Epithelial cell of esophagus (primary cell): ENCODE data around the gene MRPL21.

Experiments
- DNase-seq: peaks from one replicate; pipeline ENCODE4 v3.0.0; 2010; ENCODE audit warnings: low read depth
- H3K4me3 ChIP-seq: 2 replicates; pipeline ENCODE4 v1.5.1; 2011; ENCODE audit warnings: mild to moderate bottlenecking, low read length, control low read depth
- TF ChIP-seq, protein P1 (sequence below): IDR thresholded peaks from 2 replicates; pipeline ENCODE4 v1.5.1; 2011; ENCODE audit warnings: low read depth, mild to moderate bottlenecking, low read length, control low read depth, inconsistent platforms; ENCODE audit not compliant: insufficient read depth; ENCODE audit errors: missing control alignments

Gene MRPL21

GRCh38 chr11:68882391-68882790 lies 21.2 kb downstream of the MRPL21 start:
- TF ChIP-seq, protein P1, sequence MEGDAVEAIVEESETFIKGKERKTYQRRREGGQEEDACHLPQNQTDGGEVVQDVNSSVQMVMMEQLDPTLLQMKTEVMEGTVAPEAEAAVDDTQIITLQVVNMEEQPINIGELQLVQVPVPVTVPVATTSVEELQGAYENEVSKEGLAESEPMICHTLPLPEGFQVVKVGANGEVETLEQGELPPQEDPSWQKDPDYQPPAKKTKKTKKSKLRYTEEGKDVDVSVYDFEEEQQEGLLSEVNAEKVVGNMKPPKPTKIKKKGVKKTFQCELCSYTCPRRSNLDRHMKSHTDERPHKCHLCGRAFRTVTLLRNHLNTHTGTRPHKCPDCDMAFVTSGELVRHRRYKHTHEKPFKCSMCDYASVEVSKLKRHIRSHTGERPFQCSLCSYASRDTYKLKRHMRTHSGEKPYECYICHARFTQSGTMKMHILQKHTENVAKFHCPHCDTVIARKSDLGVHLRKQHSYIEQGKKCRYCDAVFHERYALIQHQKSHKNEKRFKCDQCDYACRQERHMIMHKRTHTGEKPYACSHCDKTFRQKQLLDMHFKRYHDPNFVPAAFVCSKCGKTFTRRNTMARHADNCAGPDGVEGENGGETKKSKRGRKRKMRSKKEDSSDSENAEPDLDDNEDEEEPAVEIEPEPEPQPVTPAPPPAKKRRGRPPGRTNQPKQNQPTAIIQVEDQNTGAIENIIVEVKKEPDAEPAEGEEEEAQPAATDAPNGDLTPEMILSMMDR, result no peak
- no peak overlapping the region for H3K4me3 ChIP-seq
- DNase-seq, result no peak

- DNase-seq, result no peak
- H3K4me3 ChIP-seq, result no peak overlapping the region
- TF ChIP-seq, protein P1, result no peak
Observed at GRCh38 chr11:68881320-68881719, 22.3 kb downstream of the MRPL21 start.

DNA sequence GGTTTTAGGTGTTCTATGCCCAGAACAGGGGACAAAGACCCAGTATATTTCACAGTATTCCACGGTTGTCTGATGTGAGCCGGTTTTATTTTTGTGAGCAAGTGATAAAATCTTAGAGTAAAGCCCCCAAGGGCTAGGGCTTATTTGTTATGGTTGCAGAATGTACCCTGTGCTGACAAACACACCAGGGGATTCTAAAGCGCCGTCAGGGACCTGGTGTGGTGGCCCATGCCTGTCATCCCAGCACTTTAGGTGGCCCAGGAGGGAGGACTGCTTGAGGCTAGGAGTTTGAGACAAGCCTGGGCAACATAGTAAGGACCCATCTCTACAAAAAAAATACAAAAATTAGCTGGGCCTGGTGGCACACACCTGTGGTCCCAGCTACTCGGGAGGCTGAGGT lies 22.8 kb downstream of the MRPL21 start:
- no peak overlapping the region for H3K4me3 ChIP-seq
- no peak for DNase-seq
- TF ChIP-seq, protein P1, result no peak

DNA sequence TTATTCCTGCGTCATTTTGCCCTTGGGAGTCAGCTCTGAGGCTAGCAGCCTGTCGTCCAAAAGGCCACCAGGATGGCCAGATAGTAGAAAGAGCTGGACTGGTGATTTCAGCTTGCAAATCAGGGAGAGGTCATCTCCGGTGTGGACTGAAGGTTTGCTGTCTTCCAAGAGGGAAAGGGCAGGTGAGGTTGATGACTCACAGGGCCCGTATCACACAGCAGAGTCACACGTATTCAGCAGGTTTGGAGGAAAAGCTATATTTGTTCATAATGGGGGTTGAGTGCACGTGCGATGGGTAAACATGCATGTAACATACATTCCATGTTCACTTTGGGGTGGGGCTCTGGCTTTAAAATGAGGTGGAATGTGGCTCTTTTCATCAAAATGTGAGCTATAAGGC lies 25.6 kb downstream of the MRPL21 start:
- TF ChIP-seq, protein P1, result no peak
- peak; percentile 29 for DNase-seq
- H3K4me3 ChIP-seq, result no peak overlapping the region

- TF ChIP-seq, protein P1, result no peak
- DNase-seq, result no peak
Observed at GRCh38 chr11:68872216-68873003, 31.2 kb downstream of the MRPL21 start.

DNA sequence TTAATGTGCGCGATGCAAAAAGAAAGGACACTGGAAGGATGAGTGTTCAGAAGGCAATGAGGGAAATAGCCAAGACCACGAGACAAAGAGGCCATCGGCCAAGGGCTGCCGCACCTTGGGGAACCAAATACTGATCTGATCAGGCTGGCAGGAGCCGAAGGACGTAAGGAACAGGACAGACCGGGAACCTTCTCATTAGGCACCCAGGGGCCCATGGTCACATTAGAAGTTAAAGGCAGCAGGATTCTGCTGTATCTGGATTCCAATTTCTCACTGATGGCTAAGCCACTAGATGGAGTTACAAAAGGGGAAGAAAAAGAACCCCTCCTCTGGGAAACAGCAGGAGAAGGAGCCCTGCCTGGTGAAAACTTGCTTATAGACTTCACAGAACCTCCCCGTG lies 33.2 kb downstream of the MRPL21 start:
- DNase-seq, result no peak
- TF ChIP-seq, protein P1, result no peak

More at GRCh38 chr11:68872216-68873003, 31.2 kb downstream of the MRPL21 start:
- H3K4me3 ChIP-seq, result no peak overlapping the region

DNA sequence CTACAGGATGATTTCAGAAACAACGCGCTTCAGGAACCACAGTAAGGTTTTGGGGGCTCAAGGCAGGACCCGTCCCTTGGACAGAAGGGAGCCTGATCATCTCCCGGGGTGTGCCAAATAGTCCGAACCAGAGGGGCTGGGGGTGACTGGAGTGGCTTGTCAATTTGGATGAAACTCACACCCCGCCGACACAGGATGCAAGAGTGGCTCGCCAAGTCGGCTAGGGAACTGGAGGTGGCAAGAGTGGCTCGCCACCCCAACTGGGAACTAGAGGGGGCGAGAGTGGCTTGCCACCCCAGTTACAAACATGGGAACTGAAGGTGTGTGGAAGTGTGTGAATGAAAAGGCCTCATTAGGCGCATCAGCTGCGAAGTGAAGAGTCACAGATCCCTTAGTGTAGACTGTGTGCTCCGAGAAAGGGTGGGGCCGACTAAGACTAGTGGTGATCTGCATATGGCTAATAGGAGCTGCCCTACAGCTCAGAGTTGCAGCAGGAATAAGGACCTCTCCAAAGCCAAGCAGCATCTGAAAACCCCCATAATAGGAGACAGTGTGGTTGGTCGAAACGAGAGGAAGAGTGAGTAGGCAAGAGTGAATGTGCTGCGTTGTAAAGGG lies 35.3 kb downstream of the MRPL21 start:
- DNase-seq, result no peak
- TF ChIP-seq, protein P1, result no peak
- H3K4me3 ChIP-seq, result no peak overlapping the region

More for the DNA sequence above, 33.2 kb downstream of the MRPL21 start:
- H3K4me3 ChIP-seq, result peak overlapping the region; percentile 43
